OCI-LY7 (cell line): ENCODE results near the gene FLRT2. TPM values are rescaled to one million over a fixed set of nuclear protein-coding genes. Genes with fewer than 3 reads are reported as not detected.

Experiments
- BruUV-seq: library from RNA; stranded (reverse); fragments of 400-500 nt; replicated peaks from 2 replicates; lab custom pipeline; 2021; lab: Mats Ljungman, UMichigan
- CTCF ChIA-PET: fragments of 300-600 bp; sonication (Branson Sonifier 250); formaldehyde crosslinking; loops from one replicate; lab custom pipeline; 2022; ENCODE audit warnings: antibody characterized with exemption; ENCODE audit not compliant: unreplicated experiment; lab: Charles Lee
- POLR2A ChIA-PET: fragments of 300-600 bp; sonication (Branson Sonifier 250); formaldehyde crosslinking; loops from one replicate; lab custom pipeline; 2022; ENCODE audit warnings: antibody characterized with exemption; lab: Charles Lee
- DNase-seq: peaks from one replicate; pipeline ENCODE4 v3.0.0-alpha.2; 2015; ENCODE audit warnings: low spot score
- H2AFZ ChIP-seq: fragments of 200-600 bp; sonication (generic), shearing (Covaris generic); 2 replicates; pipeline ENCODE4 v1.6.1; 2014; ENCODE audit warnings: mild to moderate bottlenecking, antibody characterized with exemption, low read length, moderate library complexity
- H3K27ac ChIP-seq: fragments of 200-600 bp; sonication (generic); 2 replicates; pipeline ENCODE4 v1.5.1; 2014; ENCODE audit warnings: mixed run types, low read depth, mild to moderate bottlenecking, moderate library complexity, low read length, inconsistent platforms; ENCODE audit not compliant: poor library complexity, severe bottlenecking
- H3K36me3 ChIP-seq: fragments of 200-600 bp; sonication (generic); 2 replicates; pipeline ENCODE4 v1.6.1; 2014; ENCODE audit warnings: mild to moderate bottlenecking, antibody characterized with exemption, low read length, moderate library complexity, mixed read lengths; ENCODE audit not compliant: insufficient read depth
- H3K4me1 ChIP-seq: fragments of 200-600 bp; sonication (generic); 2 replicates; pipeline ENCODE4 v1.5.1; 2014; ENCODE audit warnings: mild to moderate bottlenecking, low read length; ENCODE audit not compliant: insufficient read depth, poor library complexity, severe bottlenecking
- H3K4me2 ChIP-seq: fragments of 200-600 bp; sonication (generic); 2 replicates; pipeline ENCODE4 v1.6.1; 2014; ENCODE audit warnings: mild to moderate bottlenecking, low read length
- H3K4me3 ChIP-seq: fragments of 200-600 bp; sonication (generic); 2 replicates; pipeline ENCODE4 v1.5.1; 2014; ENCODE audit warnings: mild to moderate bottlenecking, low read depth, low read length; ENCODE audit not compliant: poor library complexity, severe bottlenecking
- H3K79me2 ChIP-seq: fragments of 200-600 bp; sonication (generic); 2 replicates; pipeline ENCODE4 v1.6.1; 2016; ENCODE audit warnings: low read depth, mild to moderate bottlenecking, low read length, moderate library complexity, mixed read lengths; ENCODE audit not compliant: insufficient read depth
- H3K9me2 ChIP-seq: fragments of 200-600 bp; sonication (generic); 2 replicates; pipeline ENCODE4 v1.6.1; 2016; ENCODE audit warnings: mild to moderate bottlenecking, low read length, mixed read lengths; ENCODE audit not compliant: insufficient read depth
- H3K9me3 ChIP-seq: fragments of 200-600 bp; sonication (generic); 2 replicates; pipeline ENCODE4 v1.6.1; 2014; ENCODE audit warnings: mild to moderate bottlenecking, mixed run types, low read length, mixed read lengths
- H4K20me1 ChIP-seq: fragments of 200-600 bp; sonication (generic); 2 replicates; pipeline ENCODE4 v1.6.1; 2014; ENCODE audit warnings: mild to moderate bottlenecking, antibody characterized with exemption, low read length, moderate library complexity, mixed read lengths; ENCODE audit not compliant: insufficient read depth
- EZH2phosphoT487 ChIP-seq: fragments of 200-600 bp; sonication (generic); IDR thresholded peaks from 2 replicates; pipeline ENCODE4 v1.6.1; 2018; ENCODE audit warnings: low read depth, borderline replicate concordance, mild to moderate bottlenecking, mixed run types, antibody characterized with exemption, low read length, moderate library complexity, mixed read lengths
- intact Hi-C: fragments of 100-400 bp; cut with micrococcal nuclease; formaldehyde crosslinking; loops from one replicate; pipeline ENCODE4 v1.10.0; 2022; ENCODE audit not compliant: unreplicated experiment
- total RNA-seq, 2 experiments: library from RNA; depleted of rRNA in 1 of 2; stranded (reverse); fragments of >200 nt in 1 of 2; shearing (Covaris generic) in 1 of 2; gene quantifications; 2 replicates each; pipeline ENCODE4 v1.2.3, GENCODE V29; 2014 to 2022
- TF ChIP-seq, protein P1 (sequence below): fragments of 200-600 bp; sonication (generic); conservative IDR thresholded peaks from 2 replicates; pipeline ENCODE4 v1.5.1; 2014; ENCODE audit warnings: mild to moderate bottlenecking, antibody characterized with exemption, low read length, moderate library complexity, mixed read lengths

FLRT2 gene
- total RNA-seq, 2 experiments from 2014 or later, result not detected

DNA sequence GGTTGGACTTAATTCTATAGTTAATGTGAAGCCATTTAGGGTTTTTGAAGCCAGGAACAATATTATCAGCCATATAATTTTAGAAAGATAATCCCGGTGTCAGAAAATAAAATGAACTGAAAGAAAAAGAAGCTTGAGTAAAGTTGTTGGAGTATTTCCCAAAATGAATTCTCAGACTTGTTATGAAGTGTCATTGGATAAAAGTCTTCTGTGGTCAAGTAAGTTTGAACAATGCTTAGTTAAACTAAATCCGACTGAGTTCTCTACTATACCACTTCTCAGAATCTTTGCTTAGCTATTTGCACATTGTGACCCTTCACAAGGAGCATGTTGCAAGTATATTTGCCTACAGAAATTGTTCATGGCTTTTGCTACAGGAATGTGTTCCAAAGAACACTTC is 17.5 kb upstream of the FLRT2 start:
- no peak for DNase-seq
- POLR2A ChIA-PET, result interaction anchor here (0.8 kb wide), 1 partner anchor 12 kb away, joined by 3 read pairs; no protein-coding TSS in a partner anchor
- Histone ChIP-seq H3K79me2 (no peaks in the 10 kb centered on the region), H3K4me3 (no peak overlapping the region), H4K20me1 (no peaks in the 10 kb centered on the region), H3K9me3 (no peaks in the 10 kb centered on the region), H3K27ac (no peak overlapping the region), H3K9me2 (no peaks in the 10 kb centered on the region), H2AFZ (no peak overlapping the region), H3K4me1 (no peaks in the 10 kb centered on the region), H3K36me3 (no peaks in the 10 kb centered on the region), H3K4me2 (no peak overlapping the region)
- CTCF ChIA-PET, result no interaction called here
- intact Hi-C loops, result no loop called here
- BruUV-seq, result no TSS peak
- TF ChIP-seq, protein P1, sequence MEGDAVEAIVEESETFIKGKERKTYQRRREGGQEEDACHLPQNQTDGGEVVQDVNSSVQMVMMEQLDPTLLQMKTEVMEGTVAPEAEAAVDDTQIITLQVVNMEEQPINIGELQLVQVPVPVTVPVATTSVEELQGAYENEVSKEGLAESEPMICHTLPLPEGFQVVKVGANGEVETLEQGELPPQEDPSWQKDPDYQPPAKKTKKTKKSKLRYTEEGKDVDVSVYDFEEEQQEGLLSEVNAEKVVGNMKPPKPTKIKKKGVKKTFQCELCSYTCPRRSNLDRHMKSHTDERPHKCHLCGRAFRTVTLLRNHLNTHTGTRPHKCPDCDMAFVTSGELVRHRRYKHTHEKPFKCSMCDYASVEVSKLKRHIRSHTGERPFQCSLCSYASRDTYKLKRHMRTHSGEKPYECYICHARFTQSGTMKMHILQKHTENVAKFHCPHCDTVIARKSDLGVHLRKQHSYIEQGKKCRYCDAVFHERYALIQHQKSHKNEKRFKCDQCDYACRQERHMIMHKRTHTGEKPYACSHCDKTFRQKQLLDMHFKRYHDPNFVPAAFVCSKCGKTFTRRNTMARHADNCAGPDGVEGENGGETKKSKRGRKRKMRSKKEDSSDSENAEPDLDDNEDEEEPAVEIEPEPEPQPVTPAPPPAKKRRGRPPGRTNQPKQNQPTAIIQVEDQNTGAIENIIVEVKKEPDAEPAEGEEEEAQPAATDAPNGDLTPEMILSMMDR, result no peak
- no peak for TF ChIP-seq EZH2phosphoT487

DNA sequence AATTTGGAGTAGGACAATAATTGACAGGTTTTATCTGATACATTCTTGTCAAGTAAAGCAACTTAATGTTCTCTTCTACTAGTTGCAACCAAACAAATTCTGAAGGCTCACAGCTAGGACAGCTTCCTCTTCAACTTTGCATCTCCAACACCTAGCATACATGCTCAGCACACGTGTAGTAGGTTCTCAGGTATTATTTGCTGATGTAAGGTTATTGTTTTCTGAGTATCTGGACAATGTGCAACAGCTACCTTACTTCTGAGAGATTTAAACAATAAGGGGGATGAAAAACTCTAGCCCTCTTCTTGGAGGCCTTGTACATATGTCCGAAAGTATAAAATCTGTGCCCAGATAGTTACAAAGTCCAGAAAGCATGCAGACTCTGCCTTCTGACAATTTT is 15.5 kb upstream of the FLRT2 start:
- no peak for DNase-seq
- TF ChIP-seq, protein P1, result no peak
- TF ChIP-seq EZH2phosphoT487, result no peak
- ChIA-PET CTCF (no interaction called here), POLR2A (no interaction called here)
- H3K4me3 ChIP-seq, result no peak overlapping the region
- no peaks in the 10 kb centered on the region for H3K36me3 ChIP-seq
- no peak overlapping the region for H3K4me2 ChIP-seq
- H4K20me1 ChIP-seq, result no peaks in the 10 kb centered on the region
- no peaks in the 10 kb centered on the region for H3K79me2 ChIP-seq
- BruUV-seq, result no TSS peak
- no peak overlapping the region for H3K27ac ChIP-seq
- no peaks in the 10 kb centered on the region for H3K9me2 ChIP-seq
- H3K4me1 ChIP-seq, result no peaks in the 10 kb centered on the region
- intact Hi-C loops, result no loop called here
- H2AFZ ChIP-seq, result no peak overlapping the region
- H3K9me3 ChIP-seq, result no peaks in the 10 kb centered on the region

DNA sequence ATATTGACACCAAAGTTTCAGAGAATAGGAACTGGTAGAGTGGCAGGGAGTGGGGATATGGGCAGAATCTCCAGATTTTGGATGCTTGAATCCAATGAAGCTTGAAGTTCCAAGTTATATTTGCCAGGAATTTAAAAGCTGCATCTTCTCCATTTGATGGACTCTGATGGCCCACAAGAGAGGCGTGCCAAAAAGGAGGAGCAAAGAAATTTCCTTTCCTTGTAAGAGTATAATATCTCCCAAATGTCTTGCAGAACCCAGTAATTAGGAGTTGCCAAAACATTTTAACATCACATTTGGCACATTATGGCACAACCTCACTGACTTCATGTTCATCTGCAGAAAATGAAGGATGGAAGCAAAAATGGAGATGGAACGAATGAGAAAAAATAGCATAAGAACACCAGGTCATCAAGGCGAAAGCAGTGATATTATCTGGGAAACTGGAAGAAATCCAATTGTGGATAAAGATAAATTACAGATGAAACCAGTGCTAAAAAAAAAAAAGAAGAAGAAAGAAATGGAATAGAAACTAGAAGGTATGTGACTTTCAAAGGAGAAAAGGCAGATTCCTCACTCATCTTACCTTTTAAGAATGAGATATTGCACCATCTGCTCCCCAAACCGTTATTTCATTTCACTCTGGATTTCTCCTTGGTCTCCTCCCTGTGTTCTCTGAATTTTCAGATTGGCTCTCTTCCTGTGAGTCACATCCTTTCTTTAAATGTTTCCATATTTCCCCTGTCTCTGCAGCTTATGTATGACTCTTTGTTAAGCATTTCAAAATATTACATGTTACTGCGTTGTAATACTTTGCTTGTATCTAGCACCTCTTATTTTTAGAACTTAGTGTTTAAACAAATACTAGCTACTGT is 13.5 kb upstream of the FLRT2 start:
- intact Hi-C loops, result no loop called here
- TF ChIP-seq, protein P1, result no peak
- no peak for TF ChIP-seq EZH2phosphoT487
- no peak overlapping the region for H2AFZ ChIP-seq
- H3K4me1 ChIP-seq, result no peaks in the 10 kb centered on the region
- CTCF ChIA-PET, result no interaction called here
- H3K9me2 ChIP-seq, result no peaks in the 10 kb centered on the region
- no peak overlapping the region for H3K4me3 ChIP-seq
- no TSS peak for BruUV-seq
- no peaks in the 10 kb centered on the region for H3K36me3 ChIP-seq
- DNase-seq, result no peak
- POLR2A ChIA-PET, result no interaction called here
- H3K4me2 ChIP-seq, result no peak overlapping the region
- no peaks in the 10 kb centered on the region for H4K20me1 ChIP-seq
- H3K27ac ChIP-seq, result no peak overlapping the region
- no peaks in the 10 kb centered on the region for H3K79me2 ChIP-seq
- no peaks in the 10 kb centered on the region for H3K9me3 ChIP-seq
